Measurements from ENCODE around the gene NFIX. TPM values are rescaled to one million over a fixed set of nuclear protein-coding genes. Genes with fewer than 3 reads are reported as not detected.

Gene NFIX
- total RNA-seq, 2 donors from 2014 or later = 117 to 133 TPM

- ATAC-seq (no peak), DNase-seq (no peak)
- intact Hi-C loops (cut with DNase I) = no loop called here
These were observed 143.1 kb downstream of the NFIX start for GRCh38 chr19:13138171-13138915.

- ATAC-seq (no peak), DNase-seq (no peak)
- intact Hi-C loops (cut with DNase I) = no loop called here
These were observed 143.6 kb downstream of the NFIX start for GRCh38 chr19:13138916-13139198.

GRCh38 chr19:13139633-13140311, 144.5 kb downstream of the NFIX start:
- intact Hi-C loops (cut with DNase I) = no loop called here
- no peak for DNase-seq
- ATAC-seq = no peak

GRCh38 chr19:13146763-13147563, 151.7 kb downstream of the NFIX start:
- DNase-seq (no peak), ATAC-seq (no peak)
- intact Hi-C loops (cut with DNase I) = no loop called here

Other genes starting within 250 kb of the NFIX start
- gene BEST2, start 243.7 kb upstream of the NFIX start, total RNA-seq = not detected
- gene HOOK2, start 219.9 kb upstream of the NFIX start, total RNA-seq = 10 to 100 TPM; 16.8 to 28.8 TPM
- 100 to 1,000 TPM in 1 of 2 donors, 10 to 100 TPM in 1; 46.6 to 216 TPM for gene JUNB, start 204.0 kb upstream of the NFIX start, total RNA-seq
- gene PRDX2, start 193.7 kb upstream of the NFIX start, total RNA-seq = 100 to 1,000 TPM; 525 to 629 TPM
- 1 to 10 TPM; 1.8 to 3.2 TPM for gene THSD8, start 193.4 kb upstream of the NFIX start, total RNA-seq
- 1 to 10 TPM; 5.6 to 8.1 TPM for gene RNASEH2A, start 188.9 kb upstream of the NFIX start, total RNA-seq
- not detected for gene RTBDN, start 160.9 kb upstream of the NFIX start, total RNA-seq
- gene MAST1, start 157.0 kb upstream of the NFIX start, total RNA-seq = under 1 TPM; 0.29 to 0.37 TPM
- 10 to 100 TPM; 19.9 to 23.6 TPM for gene DNASE2, start 114.0 kb upstream of the NFIX start, total RNA-seq
- not detected for gene KLF1, start 108.3 kb upstream of the NFIX start, total RNA-seq
- gene GCDH, start 104.3 kb upstream of the NFIX start, total RNA-seq = 10 to 100 TPM; 23.7 to 26.1 TPM
- not detected for gene SYCE2, start 76.2 kb upstream of the NFIX start, total RNA-seq
- gene FARSA, start 61.8 kb upstream of the NFIX start, total RNA-seq = 10 to 100 TPM; 31.8 to 49.1 TPM
- gene CALR, start 56.9 kb upstream of the NFIX start, total RNA-seq = 100 to 1,000 TPM; 627 to 707 TPM
- gene RAD23A, start 49.6 kb upstream of the NFIX start, total RNA-seq = 100 to 1,000 TPM; 113 to 131 TPM
- gene GADD45GIP1, start 38.3 kb upstream of the NFIX start, total RNA-seq = 10 to 100 TPM; 25.5 to 28.1 TPM
- 1 to 10 TPM; 5.2 to 7.0 TPM for gene DAND5, start 25.9 kb upstream of the NFIX start, total RNA-seq
- gene LYL1, start 107.4 kb downstream of the NFIX start, total RNA-seq = 1 to 10 TPM; 7.5 to 9.0 TPM
- gene TRMT1, start 121.3 kb downstream of the NFIX start, total RNA-seq = 10 to 100 TPM; 18.4 to 20.9 TPM
- gene NACC1, start 122.8 kb downstream of the NFIX start, total RNA-seq = 10 to 100 TPM; 34.9 to 47.8 TPM
- 10 to 100 TPM; 30.0 to 36.1 TPM for gene STX10, start 154.9 kb downstream of the NFIX start, total RNA-seq
- 10 to 100 TPM; 36.9 to 61.3 TPM for gene IER2, start 154.9 kb downstream of the NFIX start, total RNA-seq